ENCODE data around the gene ARG1. TPM values are rescaled to one million over a fixed set of nuclear protein-coding genes. Genes with fewer than 3 reads are reported as not detected.

ARG1 gene
- total and polyA plus RNA-seq, 2 of the 8 experiments (the other 6 are each of a cell fraction or from before 2014, with no cell fraction given) = not detected

DNA sequence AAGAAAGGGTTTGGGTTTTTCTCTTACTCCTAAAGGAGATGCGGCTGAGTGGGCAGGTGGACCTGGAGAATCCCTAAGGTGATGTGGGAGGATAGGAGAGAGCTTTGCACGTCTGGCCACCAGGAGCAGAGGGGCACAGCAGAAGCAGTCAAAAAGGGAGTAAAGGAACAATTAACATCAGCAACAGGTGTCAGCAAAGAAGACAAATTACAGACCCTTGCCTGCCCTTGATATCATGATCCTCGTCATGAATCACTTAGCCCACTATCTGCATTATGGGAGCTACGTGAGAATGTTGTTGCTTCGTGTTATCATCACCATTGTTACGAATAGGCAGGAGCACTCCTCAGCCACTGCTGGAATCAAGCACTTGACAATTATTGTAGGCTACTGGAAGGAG is 25.5 kb upstream of the ARG1 start:
- H3K9me3 ChIP-seq (ENCODE audit: insufficient read depth in 2 of 2, low read depth in 1 of 2, low read length in 1 of 2) = no peaks in the 10 kb centered on the region
- ChIA-PET CTCF (ENCODE audit: partially characterized antibody) (interaction anchor here (0.6 to 3.2 kb wide), 6 partner anchors 9 to 631 kb away, joined by 3 to 14 read pairs (median 5); partner anchors contain the start of gene MED23), POLR2A (ENCODE audit: partially characterized antibody) (no interaction called here)
- no peaks in the 10 kb centered on the region for H3K79me1 ChIP-seq (ENCODE audit: low read depth, low read length)
- H3K27me3 ChIP-seq (replicated peaks in 1 of 4; ENCODE audit: control insufficient read depth in 3 of 4, extremely low read depth in 1 of 4, insufficient read depth in 3 of 4, low read length in 3 of 4) = no peaks in the 10 kb centered on the region
- DNase-seq (ENCODE audit: low read depth in 1 of 2, low spot score in 2 of 2) (no peak), FAIRE-seq (no peak)
- no peak overlapping the region for H2BK15ac ChIP-seq (ENCODE audit: low read length)
- no peak overlapping the region for H3K4ac ChIP-seq (replicated peaks; ENCODE audit: insufficient read length, low read depth, low read length)
- H4K20me1 ChIP-seq (replicated peaks in 1 of 2; ENCODE audit: control insufficient read depth in 1 of 2, insufficient read depth in 2 of 2, low read length in 2 of 2) = no peaks in the 10 kb centered on the region
- H3K36me3 ChIP-seq (ENCODE audit: control insufficient read depth in 2 of 4, insufficient read depth in 4 of 4, low read length in 3 of 4) = no peaks in the 10 kb centered on the region
- TF ChIP-seq KDM5A (IDR thresholded peaks at IDR 0.05; ENCODE audit: low read length) (no peak), FOSL1 (IDR thresholded peaks at IDR 0.05; ENCODE audit: insufficient read depth, low read depth, low read length) (no peak), CHD1 (IDR thresholded peaks at IDR 0.05; ENCODE audit: low read depth, low read length) (no peak), PHF8 (conservative IDR thresholded peaks at IDR 0.05; ENCODE audit: low read depth, low read length) (no peak), CBX8 (IDR thresholded peaks at IDR 0.05; ENCODE audit: borderline replicate concordance, low read depth, low read length) (no peak)
- no peak overlapping the region for H3K14ac ChIP-seq (ENCODE audit: insufficient read length)
- H3K18ac ChIP-seq (ENCODE audit: extremely low read depth, low read length) = no peak overlapping the region
- no peak overlapping the region for H4K8ac ChIP-seq (ENCODE audit: extremely low read depth, insufficient read depth, low read length)
- no peak overlapping the region for H4K91ac ChIP-seq (replicated peaks; ENCODE audit: insufficient read length, low read length)
- H3K9ac ChIP-seq (replicated peaks in 1 of 4; ENCODE audit: extremely low read depth in 1 of 4, low read depth in 3 of 4, low read length in 3 of 4) = no peak overlapping the region
- H4K5ac ChIP-seq (ENCODE audit: insufficient read length, low read depth, low read length) = no peak overlapping the region
- WGBS, 2 experiments (ENCODE audit: extremely low coverage in 1 of 2, insufficient coverage in 1 of 2, insufficient read length in 1 of 2, insufficient replicate concordance in 2 of 2, low coverage in 1 of 2, low lambda C conversion rate in 2 of 2, missing lambda C conversion rate in 1 of 2) = 89% methylated on average over 6 of the region's 6 CpGs; no CpG with 5 or more reads in 1 of the 2 experiments
- H3K23ac ChIP-seq (ENCODE audit: insufficient read length) = no peak overlapping the region
- no peaks in the 10 kb centered on the region for H3K4me1 ChIP-seq (replicated peaks in 1 of 4; ENCODE audit: control insufficient read depth in 3 of 4, insufficient read depth in 4 of 4, low read length in 3 of 4)
- H3K4me2 ChIP-seq (ENCODE audit: insufficient read depth in 1 of 2, low read depth in 2 of 2, low read length in 2 of 2) = no peak overlapping the region
- H2BK20ac ChIP-seq (ENCODE audit: low read length) = no peak overlapping the region
- H2BK12ac ChIP-seq (ENCODE audit: low read depth, low read length) = no peak overlapping the region
- H2BK120ac ChIP-seq (replicated peaks; ENCODE audit: low read depth, low read length) = no peak overlapping the region
- no peak overlapping the region for H2AFZ ChIP-seq (ENCODE audit: low read length)
- H3K4me3 ChIP-seq (ENCODE audit: extremely low read depth in 1 of 4, insufficient read depth in 2 of 4, low read depth in 3 of 4, low read length in 4 of 4) = no peak overlapping the region
- H3K23me2 ChIP-seq (ENCODE audit: low read depth, low read length) = no peaks in the 10 kb centered on the region
- no peak overlapping the region for H3K56ac ChIP-seq (replicated peaks; ENCODE audit: insufficient read length, low read depth, low read length)
- H2BK5ac ChIP-seq (ENCODE audit: low read depth, low read length) = no peak overlapping the region
- H2AK5ac ChIP-seq (ENCODE audit: low read depth, low read length) = no peak overlapping the region
- H3K79me2 ChIP-seq (ENCODE audit: control insufficient read depth in 1 of 2, insufficient read depth in 2 of 2, low read length in 2 of 2) = no peaks in the 10 kb centered on the region
- H3K27ac ChIP-seq (ENCODE audit: low read depth, low read length) = no peak overlapping the region

Data from H1 (cell line).